Activated naive CD4-positive, alpha-beta T cell treated with Interleukin-2 at 50 U/mL for 16 hours (primary cell): ENCODE data around the gene FAR2.
"Not testable (repeated sequence)": the region's sequence is repeated elsewhere in the genome, so short reads cannot be mapped to it uniquely, and the experiment has no call there.

Experiments used
- DNase-seq: peaks from one replicate; pipeline ENCODE4 v3.0.0-alpha.2; 2020

The FAR2 gene

DNA sequence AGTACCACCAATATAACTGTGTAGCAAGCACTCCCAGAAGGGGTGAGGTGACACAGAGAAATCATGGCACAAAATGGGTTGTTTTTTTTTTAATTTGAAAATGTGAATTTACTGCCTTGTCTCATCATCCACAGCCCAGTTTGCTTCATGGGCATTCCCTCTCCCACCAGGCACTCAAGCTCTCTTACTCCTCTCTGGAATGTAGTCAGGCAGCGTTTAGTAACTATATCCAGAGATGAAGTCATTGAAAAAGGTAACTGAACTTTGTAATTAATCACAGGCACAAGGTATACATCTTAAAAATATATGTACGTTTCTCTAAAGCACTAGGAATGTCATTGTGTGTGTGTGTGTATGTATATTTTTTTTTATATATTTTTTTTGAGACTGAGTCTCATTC is 91.4 kb downstream of the FAR2 start:
- DNase-seq: no peak

DNA sequence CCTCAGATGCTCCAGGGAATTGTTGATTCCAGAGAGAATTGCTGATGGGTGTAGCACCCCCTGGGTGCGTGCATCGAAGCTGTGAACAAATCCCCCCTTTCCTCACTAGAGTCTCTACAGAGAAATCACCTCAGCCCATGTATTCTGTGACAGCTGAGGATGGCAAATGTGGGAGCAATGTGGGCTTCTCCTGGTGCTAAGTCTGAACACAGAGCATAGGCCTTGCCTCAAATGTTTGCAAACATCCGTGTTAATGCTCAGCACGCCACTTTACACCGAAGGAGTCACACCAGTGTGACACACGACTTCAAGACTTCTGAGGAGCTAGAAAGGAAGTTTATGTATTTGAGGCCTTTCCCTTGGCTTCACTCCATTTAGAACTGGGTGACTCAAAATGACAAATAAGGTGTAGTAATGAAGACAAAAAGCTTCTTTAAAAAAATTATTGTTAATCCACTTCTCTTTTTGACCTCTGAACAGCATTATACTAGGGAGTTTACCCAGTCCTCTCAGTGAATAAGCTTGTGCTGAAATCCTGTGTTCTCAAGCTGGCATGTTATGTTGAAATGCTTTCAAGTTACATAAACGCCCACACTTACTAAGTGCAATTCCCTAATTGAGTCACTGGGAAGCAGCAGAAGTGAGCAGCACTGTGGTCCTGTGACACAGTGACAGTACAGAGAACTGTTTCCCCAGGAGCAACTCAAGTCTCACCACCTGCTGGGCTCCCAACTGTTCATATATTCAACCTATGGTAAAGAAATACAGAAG is 92.9 kb downstream of the FAR2 start:
- DNase-seq: no peak

GRCh38 chr12:29242921-29243431 is 93.9 kb downstream of the FAR2 start:
- no peak for DNase-seq

GRCh38 chr12:29244159-29244765 is 95.2 kb downstream of the FAR2 start:
- no peak for DNase-seq

GRCh38 chr12:29245246-29245645 is 96.2 kb downstream of the FAR2 start:
- DNase-seq: no peak

DNA sequence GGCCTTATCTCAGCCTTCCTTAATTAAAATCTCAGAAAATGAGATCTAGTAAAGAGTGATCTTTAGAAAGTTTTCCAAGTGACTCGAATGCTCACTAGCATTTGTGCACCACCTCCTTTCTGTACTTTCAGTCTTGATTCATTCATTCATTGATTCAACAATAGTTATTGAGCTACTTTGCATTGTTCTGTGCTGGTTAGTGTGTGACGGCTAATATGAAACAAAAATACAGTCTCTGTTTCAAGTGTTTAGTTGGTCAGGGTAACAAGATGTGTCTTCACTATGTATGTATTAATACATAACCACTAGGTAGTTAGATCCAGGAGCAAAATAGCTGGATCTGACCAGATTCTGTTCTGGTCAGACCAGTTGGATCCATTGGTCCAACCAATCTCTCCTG is 100.9 kb downstream of the FAR2 start:
- no peak for DNase-seq

GRCh38 chr12:29253906-29254625 is 105.0 kb downstream of the FAR2 start:
- DNase-seq: no peak

DNA sequence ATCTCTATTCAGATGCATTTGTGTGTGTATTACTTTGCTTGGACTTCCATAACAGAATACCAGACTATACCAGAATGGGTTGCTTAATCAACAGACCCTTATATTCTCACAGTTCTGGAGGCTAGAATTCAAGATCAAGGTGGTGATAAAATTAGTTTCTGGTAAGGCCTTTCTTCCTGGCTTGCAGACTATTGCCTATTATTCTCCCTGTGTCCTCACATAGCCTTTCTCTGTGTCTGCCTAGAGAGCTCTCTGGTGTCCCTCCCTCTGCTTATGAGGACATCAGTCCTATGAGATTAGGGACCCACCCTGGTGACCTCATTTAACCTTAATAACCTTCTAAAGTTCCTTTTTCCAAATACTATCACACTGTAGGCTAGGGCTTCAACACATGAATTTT is 106.0 kb downstream of the FAR2 start:
- no peak for DNase-seq

DNA sequence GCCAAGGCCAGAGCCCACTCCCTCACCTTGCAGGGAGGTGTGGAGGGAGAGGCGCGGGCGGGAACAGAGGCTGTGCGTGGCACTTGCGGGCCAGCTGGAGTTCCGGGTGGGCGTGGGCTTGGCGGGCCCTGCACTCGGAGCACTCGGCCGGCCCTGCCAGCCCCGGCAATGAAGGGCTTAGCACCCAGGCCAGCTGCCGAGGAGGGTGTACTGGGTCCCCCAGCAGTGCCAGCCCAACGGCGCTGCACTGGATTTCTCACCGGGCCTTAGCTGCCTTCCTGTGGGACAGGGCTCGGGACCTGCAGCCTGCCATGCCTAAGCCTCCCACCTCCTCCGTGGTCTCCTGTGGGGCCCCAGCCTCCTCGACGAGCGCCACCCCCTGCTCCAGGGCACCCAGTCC is 107.5 kb downstream of the FAR2 start:
- no peak for DNase-seq

DNA sequence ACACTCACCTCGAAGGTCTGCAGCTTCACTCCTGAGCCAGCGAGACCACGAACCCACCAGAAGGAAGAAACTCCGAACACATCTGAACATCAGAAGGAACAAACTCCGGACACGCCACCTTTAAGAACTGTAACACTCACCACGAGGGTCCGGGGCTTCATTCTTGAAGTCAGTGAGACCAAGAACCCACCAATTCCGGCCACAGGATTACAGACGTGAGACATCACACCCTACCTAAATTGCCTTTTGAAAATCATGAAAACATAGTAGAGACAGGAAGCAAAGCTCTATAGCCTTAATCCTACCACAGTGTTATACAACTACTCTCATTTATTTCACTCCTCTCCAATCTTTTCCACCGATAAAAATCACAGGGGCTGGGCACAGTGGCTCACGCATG is 108.6 kb downstream of the FAR2 start:
- DNase-seq: not testable (repeated sequence)

- DNase-seq: no peak
Observed at GRCh38 chr12:29264424-29264823, 115.3 kb downstream of the FAR2 start.

- no peak for DNase-seq
Observed at GRCh38 chr12:29269706-29270408, 120.8 kb downstream of the FAR2 start.

GRCh38 chr12:29270446-29270845 is 121.4 kb downstream of the FAR2 start:
- DNase-seq: no peak

DNA sequence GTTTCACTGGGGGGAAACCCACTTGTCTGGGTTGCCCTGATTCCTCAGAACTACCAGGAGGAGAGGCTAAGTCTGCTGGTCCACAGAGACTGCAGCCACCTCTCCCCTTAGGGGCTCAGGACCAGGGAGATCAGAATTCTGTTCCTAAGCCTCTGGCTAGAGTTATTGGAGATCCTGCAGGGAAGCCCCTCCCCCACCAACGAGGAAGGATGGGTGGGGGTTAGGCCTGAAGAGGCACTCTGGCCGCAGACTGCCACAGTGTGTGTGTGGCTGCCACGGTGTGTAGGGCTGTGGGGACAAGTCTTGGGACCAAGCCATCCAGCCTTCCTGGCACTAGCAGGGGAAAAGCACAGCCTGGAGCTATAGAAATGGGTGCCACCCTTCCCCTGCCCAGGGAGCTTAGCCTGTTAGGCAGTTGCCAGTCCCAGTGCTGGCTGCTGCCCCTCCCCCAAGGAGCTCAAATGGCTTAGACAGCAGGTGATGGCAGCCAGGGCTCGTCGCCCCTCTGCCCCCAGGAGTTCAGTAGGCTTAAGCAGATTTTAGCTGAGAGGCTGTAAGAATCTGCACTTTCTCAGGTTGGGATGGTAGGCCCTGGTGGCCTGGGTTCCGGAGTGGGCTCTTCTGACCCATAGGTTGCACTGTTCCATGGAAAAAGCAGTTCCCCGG is 124.2 kb downstream of the FAR2 start:
- DNase-seq: no peak

DNA sequence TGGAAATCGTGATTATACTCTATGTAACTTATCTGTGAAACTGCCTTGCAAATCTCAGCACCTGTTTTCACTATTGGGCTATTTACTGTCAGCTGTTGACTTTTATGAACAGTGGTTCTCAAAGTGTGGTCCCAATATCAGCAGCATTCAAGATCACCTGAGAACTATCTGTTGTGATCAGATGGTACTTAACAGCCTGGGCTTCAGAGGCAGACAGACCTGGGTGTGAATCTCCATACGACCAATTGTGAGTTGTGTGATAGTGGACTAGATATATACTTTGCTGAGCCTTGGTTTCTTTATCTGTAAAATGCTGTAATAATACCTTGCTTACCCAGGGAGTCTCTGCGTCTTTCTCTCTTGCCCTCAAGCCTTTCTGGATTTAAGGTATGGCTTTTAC is 126.8 kb downstream of the FAR2 start:
- DNase-seq: no peak

- DNase-seq: no peak
Observed at GRCh38 chr12:29277231-29277630, 128.2 kb downstream of the FAR2 start.

DNA sequence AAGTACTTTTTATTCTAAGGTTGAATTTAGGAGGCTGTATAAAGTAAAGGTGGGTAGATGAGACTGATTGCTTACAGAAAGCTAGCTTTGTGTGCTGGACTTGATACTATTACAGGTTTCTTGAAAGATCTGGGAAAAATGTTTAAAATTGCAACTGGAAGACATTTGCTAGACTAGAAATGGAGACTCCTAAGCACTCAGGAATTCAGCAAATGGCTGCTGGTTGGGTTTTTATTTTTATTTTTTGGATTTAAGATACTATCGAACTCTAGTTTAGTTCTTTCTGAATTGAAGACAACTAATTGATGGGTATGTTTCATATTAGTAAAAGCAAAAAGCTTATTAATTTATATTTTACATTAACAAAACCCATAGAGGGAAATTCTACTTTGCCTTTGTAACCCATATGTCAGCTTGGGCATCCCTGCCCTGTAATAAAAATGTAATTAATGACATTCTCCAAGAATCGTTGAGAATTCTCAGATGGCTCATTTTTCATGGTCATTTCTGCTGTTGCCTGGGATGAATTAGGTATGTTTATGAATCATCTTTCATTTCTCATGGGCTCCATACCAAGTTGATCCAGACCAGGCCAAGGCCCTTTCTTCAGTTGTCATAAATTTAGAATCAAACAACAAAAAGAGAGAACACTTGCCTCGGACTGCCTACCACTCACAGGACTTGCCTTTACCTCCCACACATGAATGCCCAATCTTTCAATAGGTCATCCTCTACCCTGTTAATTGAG is 129.8 kb downstream of the FAR2 start:
- no peak for DNase-seq

- DNase-seq: no peak
Observed at GRCh38 chr12:29281371-29282005, 132.4 kb downstream of the FAR2 start.

GRCh38 chr12:29282031-29282816 is 133.1 kb downstream of the FAR2 start:
- DNase-seq: no peak

DNA sequence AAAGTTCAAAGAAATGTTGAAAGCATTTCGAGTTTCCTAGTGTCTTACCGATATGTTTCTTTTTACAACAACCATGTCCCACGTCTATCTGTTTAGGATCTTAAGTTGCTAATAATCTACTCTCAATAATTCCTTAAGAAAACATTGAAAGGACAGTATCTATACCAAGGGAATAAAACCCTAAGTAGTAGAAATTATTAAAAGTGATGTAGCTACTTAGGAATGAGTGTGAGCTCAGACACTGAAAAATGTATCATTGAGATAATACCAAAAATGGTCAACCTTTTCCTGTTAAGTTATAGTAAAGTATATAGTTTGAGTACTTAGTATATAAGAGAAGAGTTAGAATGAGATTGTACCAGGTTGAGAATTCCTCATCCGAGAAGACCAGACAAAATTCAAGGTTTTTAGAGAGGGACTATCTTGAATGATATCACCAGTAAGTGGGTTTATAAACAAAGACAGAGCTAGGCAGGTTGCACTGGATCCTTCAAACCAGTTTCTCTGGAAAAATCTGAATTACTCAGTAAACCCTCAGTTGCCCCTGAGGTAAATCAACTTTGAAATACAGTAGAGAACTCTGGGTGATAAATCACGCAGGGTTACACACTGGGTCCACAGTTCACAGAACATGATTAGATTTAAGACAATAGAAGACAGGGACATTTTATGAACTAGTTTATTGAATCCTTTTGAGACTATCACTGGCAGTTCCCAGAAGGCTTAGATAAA is 135.1 kb downstream of the FAR2 start:
- DNase-seq: no peak
